Keratinocyte (primary cell): ENCODE results near the gene GTPBP6.

ENCODE experiments used
- CTCF ChIP-seq, 3 experiments: IDR thresholded peaks in 1 of 3; conservative IDR thresholded peaks in 1 of 3; optimal IDR thresholded peaks in 1 of 3; 2 replicates in 2 of 3; 3 replicates in 1 of 3; pipeline versions ENCODE3 to v1.5.1; 2011; ENCODE audit warnings: low read length in 3 of 3, mild to moderate bottlenecking in 3 of 3, moderate library complexity in 2 of 3, control low read depth in 1 of 3, inconsistent platforms in 1 of 3; ENCODE audit not compliant: insufficient read depth in 2 of 3; ENCODE audit errors: extremely low read depth in 1 of 3
- EZH2 ChIP-seq: IDR thresholded peaks from one replicate; pipeline ENCODE4 v1.6.1; 2012; ENCODE audit warnings: inconsistent platforms, mild to moderate bottlenecking, low read length, moderate library complexity

- TF ChIP-seq CTCF (optimal IDR thresholded peaks at IDR 0.05 in 1 of 3, IDR thresholded peaks at IDR 0.05 in 1 of 3, conservative IDR thresholded peaks at IDR 0.05 in 1 of 3; ENCODE audit: extremely low read depth in 1 of 3, insufficient read depth in 2 of 3, low read length in 3 of 3) = no peak
- TF ChIP-seq EZH2 = no peak
Measured at GRCh38 chrX:283115-283845, 35.3 kb downstream of the GTPBP6 start.
